HG03103 (cell line): ENCODE measurements around the gene CIBAR2.

Experiments
- ATAC-seq: cut with Tn5 transposase; IDR thresholded peaks from one replicate; pipeline ENCODE4 v1.9.1; 2021; ENCODE audit warnings: low read depth; ENCODE audit not compliant: unreplicated experiment

Gene CIBAR2

GRCh38 chr16:85104821-85105391 lies 7.4 kb downstream of the CIBAR2 start:
- ATAC-seq: no peak

DNA sequence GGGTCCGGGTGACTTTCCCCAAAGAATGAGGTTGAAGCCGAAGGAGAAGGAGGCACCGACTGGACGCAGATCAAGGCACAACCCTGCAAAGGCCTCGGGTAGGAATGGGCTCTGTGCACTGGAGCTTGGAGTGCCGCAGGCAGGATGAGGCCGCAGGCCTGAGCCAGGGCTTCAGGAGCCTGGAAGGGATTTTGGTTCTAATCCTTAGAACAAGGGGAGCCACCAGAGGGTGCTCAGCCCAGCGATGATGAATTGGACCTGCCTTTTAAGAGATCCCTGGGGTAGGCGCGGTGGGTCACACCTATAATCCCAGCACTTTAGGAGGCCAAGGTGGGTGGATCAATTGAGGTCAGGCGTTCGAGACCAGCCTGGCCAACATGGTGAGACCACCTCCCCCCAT lies 8.1 kb downstream of the CIBAR2 start:
- ATAC-seq: no peak

- ATAC-seq: no peak
These were observed 8.9 kb downstream of the CIBAR2 start for GRCh38 chr16:85103114-85104079.

GRCh38 chr16:85101956-85102630 lies 10.2 kb downstream of the CIBAR2 start:
- no peak for ATAC-seq

DNA sequence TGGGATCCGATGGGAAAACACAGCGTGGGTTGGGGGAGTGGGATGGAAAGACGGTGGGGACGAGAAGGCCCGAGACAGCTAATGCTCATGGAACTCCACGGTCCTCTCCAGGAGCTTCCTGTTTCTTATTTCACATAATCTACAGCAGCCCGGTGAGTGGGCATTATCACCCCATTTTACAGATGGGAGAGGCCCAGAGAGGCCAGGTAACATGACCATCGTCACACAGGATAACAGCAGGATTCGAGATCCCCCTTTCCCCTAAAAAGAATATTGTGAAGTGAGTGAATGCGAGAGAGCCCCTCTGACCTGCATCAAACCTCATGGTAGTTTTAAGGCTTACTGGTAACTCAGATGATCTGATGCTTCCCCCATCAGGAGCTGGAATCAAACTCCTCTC lies 12.0 kb downstream of the CIBAR2 start:
- ATAC-seq: no peak

GRCh38 chr16:85098565-85098964 lies 13.7 kb downstream of the CIBAR2 start:
- ATAC-seq: no peak

DNA sequence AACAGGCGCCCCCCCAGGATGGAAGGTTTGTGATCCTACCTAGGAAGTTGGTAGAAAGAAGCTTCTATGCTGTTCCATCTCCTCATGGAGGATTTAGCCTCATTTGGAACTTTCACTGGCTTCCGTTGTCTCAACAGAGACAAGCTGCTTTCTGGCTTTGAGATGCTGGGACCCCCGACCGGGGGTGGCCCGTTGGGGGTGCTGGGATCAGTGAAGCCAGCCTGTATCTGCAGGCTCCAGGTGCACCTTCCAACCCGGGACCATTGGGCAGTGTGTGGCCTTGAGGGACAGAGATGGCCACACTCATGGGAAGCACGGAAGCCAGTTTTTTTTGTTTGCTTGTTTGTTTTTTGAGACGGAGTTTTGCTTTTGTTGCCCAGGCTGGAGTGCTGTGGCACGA lies 15.4 kb downstream of the CIBAR2 start:
- ATAC-seq: no peak

DNA sequence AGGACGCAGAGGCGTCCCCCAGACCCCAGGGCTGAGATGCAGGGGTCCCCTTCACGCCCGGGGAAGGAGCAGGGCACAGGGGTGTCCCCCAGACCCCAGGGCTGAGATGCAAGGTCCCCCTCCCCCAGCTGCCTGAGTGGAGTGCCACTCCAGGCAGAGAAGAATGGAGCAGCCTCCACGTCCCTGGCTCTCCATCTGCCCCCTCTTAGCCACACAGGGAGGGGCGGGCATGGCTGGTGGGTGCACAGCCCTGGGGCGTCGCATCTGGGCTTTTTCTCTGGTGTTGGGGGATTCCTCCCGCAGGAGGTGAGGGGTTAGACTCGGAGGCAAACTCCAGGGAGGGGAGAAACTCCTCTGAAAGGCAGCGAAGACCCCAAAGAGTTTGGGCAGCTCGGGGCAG lies 17.5 kb downstream of the CIBAR2 start:
- ATAC-seq: no peak

DNA sequence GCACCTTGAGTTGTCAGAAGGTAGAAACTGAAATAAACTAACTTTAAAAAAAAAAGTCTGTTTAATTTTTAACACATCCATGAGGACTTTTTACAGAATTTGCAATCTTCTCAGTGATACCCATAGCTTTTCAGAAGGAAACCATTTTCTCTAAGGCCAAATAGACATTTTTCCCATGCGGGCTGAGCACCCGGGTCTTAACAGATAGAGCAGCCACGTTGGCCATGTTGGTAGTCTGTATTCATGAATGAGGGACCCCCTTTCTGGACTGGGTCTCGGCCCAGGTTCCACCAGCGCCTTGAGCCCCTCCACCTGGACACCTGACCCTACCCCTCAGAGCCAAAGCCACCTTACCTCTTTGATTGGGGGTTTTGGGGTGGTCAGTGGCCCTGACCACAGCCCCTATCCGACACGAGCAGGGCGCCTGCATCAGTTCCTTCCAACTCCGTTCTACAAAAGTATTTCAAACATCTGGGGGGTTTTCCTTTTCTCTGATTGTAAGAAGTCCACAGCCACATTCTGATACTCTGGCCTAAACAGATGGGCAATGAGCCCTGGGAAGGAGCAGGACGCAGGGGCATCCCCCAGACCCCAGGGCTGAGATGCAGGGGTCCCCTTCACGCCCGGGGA lies 18.0 kb downstream of the CIBAR2 start:
- ATAC-seq: no peak

GRCh38 chr16:85093705-85094104 lies 18.6 kb downstream of the CIBAR2 start:
- no peak for ATAC-seq

- no peak for ATAC-seq
These were observed 19.4 kb downstream of the CIBAR2 start for GRCh38 chr16:85092851-85093250.

DNA sequence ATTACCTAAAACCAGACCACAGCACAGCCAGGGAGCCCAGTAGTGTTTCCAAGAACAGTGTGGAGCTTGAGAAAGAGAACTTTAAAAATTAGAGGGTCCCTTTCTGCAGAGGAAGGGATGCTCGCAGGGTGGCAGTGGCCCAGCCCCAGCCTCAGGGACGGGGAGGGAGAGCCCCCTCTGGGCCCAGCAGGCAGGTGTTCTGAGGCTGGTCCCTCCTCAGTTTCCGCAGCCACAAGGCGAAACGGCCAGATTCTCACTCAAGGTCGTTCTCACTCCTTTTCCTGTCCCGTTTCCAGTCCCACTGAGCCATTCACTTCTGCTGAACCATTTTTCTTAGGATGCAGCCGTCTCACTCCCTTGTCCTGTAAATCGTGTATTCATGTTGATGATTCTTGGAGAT lies 20.0 kb downstream of the CIBAR2 start:
- no peak for ATAC-seq

- no peak for ATAC-seq
These were observed 20.8 kb downstream of the CIBAR2 start for GRCh38 chr16:85091522-85091910.

DNA sequence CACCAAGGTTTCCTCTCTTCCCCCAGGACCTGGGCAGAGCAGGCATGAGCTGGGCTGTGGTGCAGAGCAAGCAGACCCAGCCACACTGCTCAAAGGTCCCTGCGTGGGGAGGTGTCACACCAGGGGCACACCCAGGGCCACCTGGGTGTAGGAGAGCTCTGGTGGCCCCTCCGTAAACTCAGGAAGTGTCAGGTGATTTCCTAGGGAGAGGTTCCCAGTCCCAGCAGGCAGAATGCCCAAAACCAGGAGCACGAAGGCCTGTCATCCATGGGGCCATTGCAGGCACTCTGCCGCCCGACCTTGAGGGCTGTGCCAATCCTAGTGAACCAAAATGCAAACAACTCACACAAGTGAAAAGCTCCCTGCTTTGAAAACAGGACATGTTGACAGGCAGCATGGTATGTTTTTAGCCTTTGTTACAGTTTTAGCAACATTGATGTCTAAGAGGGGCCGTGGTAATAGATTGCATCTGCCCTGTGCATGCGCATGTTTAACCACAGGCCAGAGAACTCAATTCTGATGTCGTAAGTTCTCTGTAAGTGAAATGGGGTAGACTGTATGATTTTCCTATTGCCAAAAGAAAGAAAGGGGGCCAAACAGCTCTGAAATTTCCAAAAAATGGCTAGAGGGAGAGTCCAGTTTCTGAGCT lies 21.3 kb downstream of the CIBAR2 start:
- ATAC-seq: no peak

GRCh38 chr16:85090181-85090580 lies 22.1 kb downstream of the CIBAR2 start:
- no peak for ATAC-seq

DNA sequence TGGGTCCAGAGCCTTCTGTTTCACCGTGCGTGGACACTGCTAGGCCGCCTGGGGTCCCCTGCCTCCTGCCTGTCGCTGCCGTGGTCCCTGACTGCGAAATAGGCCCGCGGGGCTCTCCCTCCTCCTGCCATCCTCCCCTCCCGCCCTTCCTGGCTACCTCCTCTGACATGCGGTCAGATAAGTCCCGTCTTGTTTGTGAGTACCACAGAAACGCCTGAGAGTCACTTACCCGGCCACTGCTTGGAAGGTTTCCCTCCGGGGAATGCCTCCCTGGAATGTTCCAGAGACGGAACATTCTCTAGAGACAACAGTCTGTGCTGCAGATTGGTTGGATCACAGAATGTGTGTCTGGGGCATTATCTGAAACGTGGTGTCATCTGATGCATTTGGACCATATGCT lies 22.7 kb downstream of the CIBAR2 start:
- ATAC-seq: no peak

DNA sequence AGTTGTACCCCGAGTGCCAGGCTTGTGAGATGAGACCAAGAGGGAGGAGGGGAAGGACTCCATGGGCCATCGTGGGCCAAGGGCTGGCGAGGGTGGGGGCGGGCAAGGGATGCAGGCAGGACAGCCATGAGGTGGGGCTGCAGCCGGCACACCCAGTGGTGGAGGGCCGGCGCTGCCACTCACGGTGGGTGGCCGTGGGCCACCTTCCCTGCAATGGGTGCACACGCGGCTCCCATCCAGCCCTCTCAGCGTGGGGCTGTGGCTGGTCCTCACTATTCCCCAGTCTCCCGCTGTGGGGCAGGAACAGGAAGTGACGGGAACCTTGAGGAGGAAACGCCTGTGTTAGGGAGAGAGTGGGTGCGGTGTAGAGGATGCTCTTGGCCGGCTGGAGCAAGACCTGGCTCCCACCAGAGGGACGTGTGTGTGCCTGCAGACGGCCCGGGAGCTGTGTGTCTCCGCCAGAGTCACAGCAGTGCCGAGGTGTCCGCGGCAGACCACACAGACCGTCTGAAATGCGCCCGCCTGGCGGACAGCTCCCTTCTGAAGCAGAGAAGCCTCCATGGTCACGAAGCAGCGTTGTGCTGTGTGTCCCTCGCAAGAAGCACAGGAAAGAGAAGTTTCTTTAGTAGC lies 23.6 kb downstream of the CIBAR2 start:
- ATAC-seq: no peak

- no peak for ATAC-seq
These were observed 24.2 kb downstream of the CIBAR2 start for GRCh38 chr16:85087899-85088569.
